ENCODE measurements around the gene MMP24.

MMP24 gene

DNA sequence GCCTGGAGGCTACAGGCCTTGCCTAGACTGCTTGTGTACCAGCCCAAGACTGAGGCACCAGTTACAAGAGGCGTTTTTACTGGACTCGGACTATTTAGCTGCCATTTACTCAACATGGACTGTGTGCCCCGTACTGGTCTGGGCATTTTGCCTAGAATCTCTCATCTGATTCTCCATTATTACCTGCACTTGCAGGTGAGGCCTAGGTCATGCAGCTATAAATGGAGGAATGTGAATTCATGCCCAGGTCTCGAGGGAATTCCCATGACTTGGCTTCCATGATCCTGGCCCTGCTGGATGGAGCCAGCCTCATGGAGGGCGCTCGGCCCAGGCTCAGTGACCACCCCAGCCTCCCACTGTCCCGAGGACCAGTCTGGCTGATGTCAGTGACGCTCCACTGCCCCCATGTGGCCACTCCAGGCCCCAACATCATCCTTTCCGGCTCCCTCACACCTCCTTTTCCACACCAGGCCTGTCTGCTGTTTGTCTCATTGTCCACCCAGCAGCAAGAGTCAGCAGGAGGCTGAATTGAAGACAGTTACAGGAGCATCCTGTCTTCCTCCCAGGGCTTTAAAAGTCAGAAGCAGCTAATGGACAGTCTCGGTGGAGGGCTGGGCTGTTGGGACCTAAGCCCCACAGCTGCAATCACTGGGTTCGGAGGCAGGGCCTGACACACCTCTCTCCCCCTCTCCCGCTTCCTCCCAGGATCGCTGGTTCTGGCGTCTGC, 42.7 kb downstream of the MMP24 start:
- TF ChIP-seq ZFX (IDR thresholded peaks at IDR 0.05) = peak; percentile 12; the same call in 1 of the 2 replicates
- TF ChIP-seq CTCF (conservative IDR thresholded peaks at IDR 0.05) = peak; percentile 95
- H3K27ac ChIP-seq = peak overlapping the region; percentile 6

GRCh38 chr20:35270021-35270902, 43.8 kb downstream of the MMP24 start:
- TF ChIP-seq CTCF (conservative IDR thresholded peaks at IDR 0.05) = no peak
- TF ChIP-seq ZFX (IDR thresholded peaks at IDR 0.05) = no peak
- no peak overlapping the region; the same call in 1 of the 2 replicates for H3K27ac ChIP-seq

GRCh38 chr20:35271073-35271882, 44.8 kb downstream of the MMP24 start:
- H3K27ac ChIP-seq = no peak overlapping the region
- TF ChIP-seq ZFX (IDR thresholded peaks at IDR 0.05) = no peak
- no peak for TF ChIP-seq CTCF (conservative IDR thresholded peaks at IDR 0.05)

GRCh38 chr20:35271904-35272303, 45.4 kb downstream of the MMP24 start:
- no peak for TF ChIP-seq CTCF (conservative IDR thresholded peaks at IDR 0.05)
- TF ChIP-seq ZFX (IDR thresholded peaks at IDR 0.05) = no peak
- H3K27ac ChIP-seq = no peak overlapping the region

GRCh38 chr20:35273449-35274171, 47.1 kb downstream of the MMP24 start:
- TF ChIP-seq CTCF (conservative IDR thresholded peaks at IDR 0.05) = no peak
- TF ChIP-seq ZFX (IDR thresholded peaks at IDR 0.05) = no peak
- H3K27ac ChIP-seq = no peak overlapping the region

GRCh38 chr20:35274172-35275092, 47.9 kb downstream of the MMP24 start:
- H3K27ac ChIP-seq = no peak overlapping the region
- TF ChIP-seq ZFX (IDR thresholded peaks at IDR 0.05) (no peak), CTCF (conservative IDR thresholded peaks at IDR 0.05) (no peak)
